Thyroid gland (tissue), 4 donors: ENCODE data around the gene SPINDOC. TPM values are rescaled to one million over a fixed set of nuclear protein-coding genes. Genes with fewer than 3 reads are reported as not detected.
"Not testable (repeated sequence)": the region's sequence is repeated elsewhere in the genome, so short reads cannot be mapped to it uniquely, and the experiment has no call there.

Experiments used
- DNase-seq, 2 donors: peaks; one replicate each; pipeline ENCODE4 v3.0.0-alpha.2; 2019
- H3K27ac ChIP-seq, 3 donors: fragments of 200-600 bp; sonication (generic); 1 replicate in 2 of 3; 2 replicates in 1 of 3; pipeline ENCODE4 v1.5.1; 2016 to 2019; ENCODE audit warnings: mild to moderate bottlenecking in 1 of 3, moderate library complexity in 1 of 3
- H3K27me3 ChIP-seq: fragments of 200-600 bp; sonication (generic); one replicate; pipeline ENCODE4 v1.5.1; 2019
- H3K36me3 ChIP-seq, 2 donors: fragments of 200-600 bp; sonication (generic); one replicate each; pipeline ENCODE4 v1.5.1; 2016 to 2019
- H3K4me1 ChIP-seq, 2 donors: fragments of 200-600 bp; sonication (generic); one replicate each; pipeline ENCODE4 v1.5.1; 2017 to 2019
- H3K4me3 ChIP-seq, 3 donors: fragments of 200-600 bp; sonication (generic); replicated peaks in 1 of 3; 1 replicate in 2 of 3; 2 replicates in 1 of 3; pipeline ENCODE4 v1.5.1; 2016; ENCODE audit warnings: mild to moderate bottlenecking in 1 of 3
- H3K9me3 ChIP-seq: fragments of 200-600 bp; sonication (generic); one replicate; pipeline ENCODE4 v1.5.1; 2017
- CTCF ChIP-seq, 6 experiments: fragments of 200-600 bp in 3 of 6; fragments of 450-650 bp in 3 of 6; sonication (generic) in 3 of 6; IDR thresholded peaks; one replicate each; pipeline ENCODE4 v1.5.1; 2016 to 2019; ENCODE audit warnings: antibody characterized with exemption in 6 of 6, mild to moderate bottlenecking in 2 of 6, inconsistent platforms in 1 of 6, moderate library complexity in 1 of 6
- POLR2A ChIP-seq, 2 donors: fragments of 450-650 bp; IDR thresholded peaks; one replicate each; pipeline ENCODE4 v1.6.1; 2017; ENCODE audit warnings: antibody characterized with exemption in 2 of 2, mild to moderate bottlenecking in 2 of 2, moderate library complexity in 1 of 2
- WGBS, 2 donors: methylation state at CpG; one replicate each; pipeline ENCODE4 v1.1.5; 2017; 5-methylcytosine and 5-hydroxymethylcytosine counted together
- intact Hi-C: fragments of 100-400 bp; cut with DNase I; formaldehyde crosslinking; loops from one replicate; pipeline ENCODE4 v1.15.1; 2023
- total RNA-seq, 4 donors: library from RNA; depleted of rRNA; stranded (reverse); fragments of >200 nt; gene quantifications; one replicate each; pipeline ENCODE4 v1.2.3, GENCODE V29; 2016

The SPINDOC gene
- total RNA-seq, 4 donors from 2014 or later, result 7.4 to 12.6 (median 10.3) TPM

DNA sequence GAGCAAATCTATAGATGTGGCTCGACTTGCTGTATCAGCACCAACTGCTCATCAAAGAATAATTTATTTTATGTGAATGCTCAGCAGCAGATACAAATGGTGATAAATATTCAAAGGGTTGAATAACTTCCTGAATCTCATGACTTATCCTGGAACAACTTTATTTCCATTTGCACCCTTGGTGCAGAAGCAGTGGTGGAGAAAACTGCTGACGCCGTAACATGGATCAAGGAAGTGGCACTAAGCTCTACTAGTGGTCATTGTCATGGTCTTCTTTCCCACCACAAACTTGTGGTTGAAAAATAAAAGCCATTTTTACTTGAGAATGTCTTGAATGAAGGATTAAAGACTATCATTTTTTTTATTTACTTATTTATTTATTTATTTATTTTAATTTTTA lies 40.2 kb downstream of the SPINDOC start:
- no peaks in the 10 kb centered on the region for H3K36me3 ChIP-seq
- no peak for TF ChIP-seq CTCF (IDR thresholded peaks at IDR 0.05)
- H3K4me1 ChIP-seq, result peaks cover 54 to 57% of the 10 kb centered on the region in 2 donors
- no peaks in the 10 kb centered on the region for H3K27me3 ChIP-seq
- no peak overlapping the region for H3K4me3 ChIP-seq
- H3K27ac ChIP-seq, result peak overlapping the region in 1 of 3 donors; percentile 80
- intact Hi-C loops, result no loop called here
- no peak for DNase-seq
- H3K9me3 ChIP-seq, result no peaks in the 10 kb centered on the region
- 91% methylated on average over 3 of the region's 3 CpGs for WGBS, 2 donors

DNA sequence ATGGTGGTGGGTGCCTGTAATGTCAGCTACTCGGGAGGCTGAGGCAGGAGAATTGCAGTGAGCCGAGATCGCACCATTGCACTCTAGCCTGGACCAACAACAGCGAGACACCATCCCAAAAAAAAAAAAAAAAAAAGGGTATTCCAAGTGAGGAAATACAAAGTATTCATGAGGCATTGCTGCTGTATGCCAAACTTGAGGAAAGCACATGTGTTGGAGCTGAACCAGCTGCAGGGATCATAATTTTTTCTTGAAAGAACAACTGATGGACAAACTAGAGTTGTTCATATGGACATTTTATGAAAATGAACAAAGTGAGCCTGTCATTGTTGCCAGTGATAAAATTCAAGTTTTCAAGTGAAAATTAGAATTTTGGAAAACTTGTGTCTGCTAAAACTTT lies 41.4 kb downstream of the SPINDOC start:
- no peaks in the 10 kb centered on the region for H3K27me3 ChIP-seq
- no peak for TF ChIP-seq CTCF (IDR thresholded peaks at IDR 0.05)
- no peak for TF ChIP-seq POLR2A (IDR thresholded peaks at IDR 0.05)
- H3K4me1 ChIP-seq, result peaks cover 54 to 57% of the 10 kb centered on the region in 2 donors
- no peak overlapping the region for H3K27ac ChIP-seq
- no peak overlapping the region for H3K4me3 ChIP-seq
- H3K36me3 ChIP-seq, result no peaks in the 10 kb centered on the region
- 98 to 100% methylated on average over 4 of the region's 4 CpGs for WGBS, 2 donors
- intact Hi-C loops, result no loop called here
- DNase-seq, result no peak
- H3K9me3 ChIP-seq, result no peaks in the 10 kb centered on the region

GRCh38 chr11:63855975-63856374 lies 42.7 kb downstream of the SPINDOC start:
- Histone ChIP-seq H3K4me1 (peaks cover 46 to 49% of the 10 kb centered on the region in 2 donors), H3K9me3 (no peaks in the 10 kb centered on the region), H3K27me3 (no peaks in the 10 kb centered on the region), H3K27ac (peak overlapping the region; percentile 32 to 68 (median 43)), H3K36me3 (no peaks in the 10 kb centered on the region), H3K4me3 (no peak overlapping the region)
- DNase-seq, result peak in 1 of 2 donors; percentile 46
- WGBS, 2 donors, result 24 to 44% methylated on average over 2 of the region's 2 CpGs
- no peak for TF ChIP-seq CTCF (IDR thresholded peaks at IDR 0.05)
- no peak for TF ChIP-seq POLR2A (IDR thresholded peaks at IDR 0.05)
- intact Hi-C loops, result no loop called here

GRCh38 chr11:63858628-63859550 lies 45.6 kb downstream of the SPINDOC start:
- Histone ChIP-seq H3K27ac (peak overlapping the region; percentile 76 to 91 (median 78)), H3K4me1 (peaks cover 49% of the 10 kb centered on the region in 2 donors), H3K27me3 (no peaks in the 10 kb centered on the region), H3K36me3 (peaks cover 0 to 4% of the 10 kb centered on the region in 2 donors), H3K9me3 (no peaks in the 10 kb centered on the region), H3K4me3 (no peak overlapping the region)
- intact Hi-C loops, result no loop called here
- 36 to 38% methylated on average over 11 of the region's 11 CpGs for WGBS, 2 donors
- peak; percentile 79 to 82 for DNase-seq
- TF ChIP-seq CTCF (IDR thresholded peaks at IDR 0.05) (no peak), POLR2A (IDR thresholded peaks at IDR 0.05) (no peak)

DNA sequence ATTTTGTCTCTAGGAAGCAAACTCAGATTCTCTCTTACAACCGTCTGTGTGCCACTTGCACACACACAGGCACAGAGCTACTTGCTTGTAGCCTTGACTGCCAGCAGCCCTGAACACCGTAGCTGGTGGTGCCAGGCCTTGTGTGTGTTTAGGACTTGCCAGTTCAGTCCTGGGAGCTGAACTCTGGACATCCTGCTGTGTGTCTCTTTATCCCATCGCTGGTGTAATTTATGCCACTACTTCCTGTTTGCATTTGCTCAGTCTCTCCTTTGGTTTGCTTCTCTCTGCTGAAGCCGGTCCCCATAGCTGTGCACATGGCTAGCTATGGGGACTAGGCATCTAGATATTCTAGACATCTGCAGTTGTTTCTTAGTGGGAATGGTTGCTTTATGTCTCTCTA lies 49.7 kb downstream of the SPINDOC start:
- no peaks in the 10 kb centered on the region for H3K9me3 ChIP-seq
- intact Hi-C loops, result no loop called here
- no peak for DNase-seq
- no peak overlapping the region for H3K4me3 ChIP-seq
- WGBS, 2 donors, result 24 to 50% methylated on average over 4 of the region's 4 CpGs
- peak overlapping the region in 1 of 3 donors; percentile 15 for H3K27ac ChIP-seq
- peaks cover 65 to 67% of the 10 kb centered on the region in 2 donors for H3K4me1 ChIP-seq
- no peaks in the 10 kb centered on the region for H3K27me3 ChIP-seq
- H3K36me3 ChIP-seq, result peaks cover 0 to 4% of the 10 kb centered on the region in 2 donors
- TF ChIP-seq CTCF (IDR thresholded peaks at IDR 0.05) (no peak), POLR2A (IDR thresholded peaks at IDR 0.05) (no peak)

DNA sequence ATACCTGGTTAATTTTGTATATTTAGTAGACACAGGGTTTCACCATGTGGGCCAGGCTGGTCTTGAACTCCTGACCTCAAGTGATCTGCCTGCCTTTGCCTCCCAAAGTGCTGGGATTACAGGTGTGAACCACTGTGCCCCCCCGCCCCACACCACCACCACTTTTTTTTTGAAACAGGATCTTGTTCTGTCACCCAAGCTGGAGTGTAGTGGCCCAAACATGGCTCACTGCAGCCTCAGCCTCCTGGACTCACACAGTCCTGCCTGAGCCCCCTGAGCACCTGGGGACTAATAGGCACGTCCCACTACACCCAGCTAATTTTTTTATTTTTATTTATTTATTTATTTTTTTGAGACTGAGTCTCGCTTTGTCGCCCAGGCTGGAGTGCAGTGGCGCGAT lies 50.4 kb downstream of the SPINDOC start:
- 93 to 96% methylated on average over 6 of the region's 6 CpGs for WGBS, 2 donors
- H3K27me3 ChIP-seq, H3K4me3 ChIP-seq, H3K9me3 ChIP-seq, intact Hi-C loops, DNase-seq, H3K36me3 ChIP-seq: not testable (repeated sequence)
- peaks cover 63 to 65% of the 10 kb centered on the region in 2 donors for H3K4me1 ChIP-seq
- H3K27ac ChIP-seq, result peak overlapping the region in 1 of 3 donors; percentile 3
